ENCODE data around the gene CDH11. TPM values are rescaled to one million over a fixed set of nuclear protein-coding genes. Genes with fewer than 3 reads are reported as not detected.

The CDH11 gene
- polyA plus RNA-seq, 1 donor from 2014 or later, result 22.9 TPM

DNA sequence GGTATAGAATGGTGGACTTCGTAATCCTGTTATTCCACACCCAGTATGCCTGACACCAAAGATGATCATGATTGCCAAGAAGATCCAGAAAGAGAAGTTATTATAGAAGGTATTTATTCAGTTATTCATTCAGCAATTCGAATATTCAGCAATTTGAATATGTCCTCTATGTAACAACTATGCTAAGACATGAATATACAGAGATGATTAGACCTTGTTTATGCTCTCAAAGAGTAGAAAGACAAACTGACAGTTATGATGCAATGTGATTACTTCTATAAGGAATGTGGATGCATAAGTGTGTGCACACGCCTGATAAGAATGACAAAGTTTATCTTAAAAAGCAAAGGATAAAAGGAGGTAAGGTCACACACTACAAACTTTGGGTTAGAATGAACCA is 218.1 kb downstream of the CDH11 start:
- Histone ChIP-seq H3K9ac (ENCODE audit: low read length) (no peak overlapping the region), H3K9me3 (ENCODE audit: low read length) (no peaks in the 10 kb centered on the region), H3K4me2 (ENCODE audit: low read length) (no peak overlapping the region), H3K27ac (ENCODE audit: low read length) (no peak overlapping the region), H3K9me2 (ENCODE audit: insufficient read depth, low read length) (no peaks in the 10 kb centered on the region), H3K79me2 (replicated peaks; ENCODE audit: insufficient read depth, low read length) (no peaks in the 10 kb centered on the region), H2AFZ (ENCODE audit: low read depth, low read length) (no peak overlapping the region), H3K4me3 (ENCODE audit: low read length) (no peak overlapping the region), H3K27me3 (ENCODE audit: insufficient read depth, low read depth, low read length) (no peaks in the 10 kb centered on the region), H4K20me1 (ENCODE audit: insufficient read depth) (no peaks in the 10 kb centered on the region), H3F3A (ENCODE audit: insufficient read depth, low read length, poor library complexity, severe bottlenecking) (no peaks in the 10 kb centered on the region), H3K36me3 (ENCODE audit: insufficient read depth, low read length) (no peaks in the 10 kb centered on the region)
- no peak for TF ChIP-seq MXI1 (conservative IDR thresholded peaks at IDR 0.05; ENCODE audit: poor library complexity, severe bottlenecking)

DNA sequence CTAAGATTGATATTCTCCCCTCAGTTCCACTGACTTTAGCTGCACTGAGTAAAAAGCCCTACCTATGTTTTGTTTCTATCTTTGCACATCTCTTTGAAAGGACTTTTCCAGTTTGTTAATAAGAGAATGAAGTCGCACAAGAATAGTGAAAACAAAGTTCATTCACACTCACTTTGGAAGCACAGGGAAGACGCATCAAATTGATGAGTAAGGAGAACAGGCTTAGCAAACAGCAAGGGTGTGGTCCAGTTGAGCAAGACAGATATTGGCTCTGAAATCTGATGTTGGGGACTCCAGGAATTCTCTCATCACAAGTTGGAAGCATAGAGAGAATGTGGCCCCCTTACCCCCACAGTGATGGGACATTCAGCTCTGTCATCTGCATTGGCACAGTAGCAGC is 221.3 kb downstream of the CDH11 start:
- H3K4me3 ChIP-seq (ENCODE audit: low read length), result no peak overlapping the region
- H2AFZ ChIP-seq (ENCODE audit: low read depth, low read length), result no peak overlapping the region
- H3K9ac ChIP-seq (ENCODE audit: low read length), result no peak overlapping the region
- no peaks in the 10 kb centered on the region for H3K36me3 ChIP-seq (ENCODE audit: insufficient read depth, low read length)
- H3F3A ChIP-seq (ENCODE audit: insufficient read depth, low read length, poor library complexity, severe bottlenecking), result no peaks in the 10 kb centered on the region
- H3K9me3 ChIP-seq (ENCODE audit: low read length), result no peaks in the 10 kb centered on the region
- no peaks in the 10 kb centered on the region for H4K20me1 ChIP-seq (ENCODE audit: insufficient read depth)
- H3K79me2 ChIP-seq (replicated peaks; ENCODE audit: insufficient read depth, low read length), result no peaks in the 10 kb centered on the region
- H3K9me2 ChIP-seq (ENCODE audit: insufficient read depth, low read length), result no peaks in the 10 kb centered on the region
- TF ChIP-seq SMC3 (conservative IDR thresholded peaks at IDR 0.05; ENCODE audit: poor library complexity) (no peak), EP300 (conservative IDR thresholded peaks at IDR 0.05; ENCODE audit: poor library complexity, severe bottlenecking) (no peak), MXI1 (conservative IDR thresholded peaks at IDR 0.05; ENCODE audit: poor library complexity, severe bottlenecking) (no peak), EZH2 (IDR thresholded peaks at IDR 0.05; ENCODE audit: borderline replicate concordance, insufficient read depth, low read length, poor library complexity, severe bottlenecking) (no peak), POLR2AphosphoS5 (IDR thresholded peaks at IDR 0.05) (no peak), TAF1 (IDR thresholded peaks at IDR 0.05; ENCODE audit: low read depth) (no peak), RAD21 (conservative IDR thresholded peaks at IDR 0.05) (no peak)
- TF ChIP-seq, protein P1, sequence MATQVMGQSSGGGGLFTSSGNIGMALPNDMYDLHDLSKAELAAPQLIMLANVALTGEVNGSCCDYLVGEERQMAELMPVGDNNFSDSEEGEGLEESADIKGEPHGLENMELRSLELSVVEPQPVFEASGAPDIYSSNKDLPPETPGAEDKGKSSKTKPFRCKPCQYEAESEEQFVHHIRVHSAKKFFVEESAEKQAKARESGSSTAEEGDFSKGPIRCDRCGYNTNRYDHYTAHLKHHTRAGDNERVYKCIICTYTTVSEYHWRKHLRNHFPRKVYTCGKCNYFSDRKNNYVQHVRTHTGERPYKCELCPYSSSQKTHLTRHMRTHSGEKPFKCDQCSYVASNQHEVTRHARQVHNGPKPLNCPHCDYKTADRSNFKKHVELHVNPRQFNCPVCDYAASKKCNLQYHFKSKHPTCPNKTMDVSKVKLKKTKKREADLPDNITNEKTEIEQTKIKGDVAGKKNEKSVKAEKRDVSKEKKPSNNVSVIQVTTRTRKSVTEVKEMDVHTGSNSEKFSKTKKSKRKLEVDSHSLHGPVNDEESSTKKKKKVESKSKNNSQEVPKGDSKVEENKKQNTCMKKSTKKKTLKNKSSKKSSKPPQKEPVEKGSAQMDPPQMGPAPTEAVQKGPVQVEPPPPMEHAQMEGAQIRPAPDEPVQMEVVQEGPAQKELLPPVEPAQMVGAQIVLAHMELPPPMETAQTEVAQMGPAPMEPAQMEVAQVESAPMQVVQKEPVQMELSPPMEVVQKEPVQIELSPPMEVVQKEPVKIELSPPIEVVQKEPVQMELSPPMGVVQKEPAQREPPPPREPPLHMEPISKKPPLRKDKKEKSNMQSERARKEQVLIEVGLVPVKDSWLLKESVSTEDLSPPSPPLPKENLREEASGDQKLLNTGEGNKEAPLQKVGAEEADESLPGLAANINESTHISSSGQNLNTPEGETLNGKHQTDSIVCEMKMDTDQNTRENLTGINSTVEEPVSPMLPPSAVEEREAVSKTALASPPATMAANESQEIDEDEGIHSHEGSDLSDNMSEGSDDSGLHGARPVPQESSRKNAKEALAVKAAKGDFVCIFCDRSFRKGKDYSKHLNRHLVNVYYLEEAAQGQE (IDR thresholded peaks at IDR 0.05; ENCODE audit: borderline replicate concordance), result no peak
- TF ChIP-seq, protein P2, sequence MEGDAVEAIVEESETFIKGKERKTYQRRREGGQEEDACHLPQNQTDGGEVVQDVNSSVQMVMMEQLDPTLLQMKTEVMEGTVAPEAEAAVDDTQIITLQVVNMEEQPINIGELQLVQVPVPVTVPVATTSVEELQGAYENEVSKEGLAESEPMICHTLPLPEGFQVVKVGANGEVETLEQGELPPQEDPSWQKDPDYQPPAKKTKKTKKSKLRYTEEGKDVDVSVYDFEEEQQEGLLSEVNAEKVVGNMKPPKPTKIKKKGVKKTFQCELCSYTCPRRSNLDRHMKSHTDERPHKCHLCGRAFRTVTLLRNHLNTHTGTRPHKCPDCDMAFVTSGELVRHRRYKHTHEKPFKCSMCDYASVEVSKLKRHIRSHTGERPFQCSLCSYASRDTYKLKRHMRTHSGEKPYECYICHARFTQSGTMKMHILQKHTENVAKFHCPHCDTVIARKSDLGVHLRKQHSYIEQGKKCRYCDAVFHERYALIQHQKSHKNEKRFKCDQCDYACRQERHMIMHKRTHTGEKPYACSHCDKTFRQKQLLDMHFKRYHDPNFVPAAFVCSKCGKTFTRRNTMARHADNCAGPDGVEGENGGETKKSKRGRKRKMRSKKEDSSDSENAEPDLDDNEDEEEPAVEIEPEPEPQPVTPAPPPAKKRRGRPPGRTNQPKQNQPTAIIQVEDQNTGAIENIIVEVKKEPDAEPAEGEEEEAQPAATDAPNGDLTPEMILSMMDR (IDR thresholded peaks at IDR 0.05; ENCODE audit: poor library complexity, severe bottlenecking), result no peak
- no peak overlapping the region for H3K4me2 ChIP-seq (ENCODE audit: low read length)
- H3K27ac ChIP-seq (ENCODE audit: low read length), result no peak overlapping the region
- H3K27me3 ChIP-seq (ENCODE audit: insufficient read depth, low read depth, low read length), result no peaks in the 10 kb centered on the region

DNA sequence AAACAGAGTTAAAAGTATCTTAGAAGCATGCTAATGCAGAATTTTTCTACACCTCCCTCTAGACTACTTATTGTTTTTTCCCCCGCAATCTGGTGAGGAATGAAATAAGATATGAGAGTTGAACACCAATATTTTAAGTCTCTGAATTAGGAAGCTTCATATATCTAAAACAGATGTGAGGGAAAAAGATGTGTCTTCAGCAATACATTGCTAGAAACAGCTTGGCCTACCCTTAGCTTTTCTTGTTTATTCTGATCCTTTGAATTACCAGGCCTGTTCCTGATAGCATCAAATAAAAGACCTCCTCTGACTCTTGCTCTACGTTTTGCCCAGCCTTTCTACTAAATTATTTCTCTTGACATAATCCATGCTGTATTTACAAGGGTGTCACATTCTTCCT is 221.8 kb downstream of the CDH11 start:
- Histone ChIP-seq H3K36me3 (ENCODE audit: insufficient read depth, low read length) (no peaks in the 10 kb centered on the region), H3K9me2 (ENCODE audit: insufficient read depth, low read length) (no peaks in the 10 kb centered on the region), H3K27me3 (ENCODE audit: insufficient read depth, low read depth, low read length) (no peaks in the 10 kb centered on the region), H3K27ac (ENCODE audit: low read length) (no peak overlapping the region), H3K4me3 (ENCODE audit: low read length) (no peak overlapping the region), H3K79me2 (replicated peaks; ENCODE audit: insufficient read depth, low read length) (no peaks in the 10 kb centered on the region), H3K9me3 (ENCODE audit: low read length) (no peaks in the 10 kb centered on the region), H3K9ac (ENCODE audit: low read length) (no peak overlapping the region), H4K20me1 (ENCODE audit: insufficient read depth) (no peaks in the 10 kb centered on the region), H3F3A (ENCODE audit: insufficient read depth, low read length, poor library complexity, severe bottlenecking) (no peaks in the 10 kb centered on the region), H3K4me2 (ENCODE audit: low read length) (no peak overlapping the region), H2AFZ (ENCODE audit: low read depth, low read length) (no peak overlapping the region)
- no peak for TF ChIP-seq POLR2AphosphoS5 (IDR thresholded peaks at IDR 0.05)
- TF ChIP-seq MXI1 (conservative IDR thresholded peaks at IDR 0.05; ENCODE audit: poor library complexity, severe bottlenecking), result no peak
- no peak for TF ChIP-seq SMC3 (conservative IDR thresholded peaks at IDR 0.05; ENCODE audit: poor library complexity)
- no peak for TF ChIP-seq EP300 (conservative IDR thresholded peaks at IDR 0.05; ENCODE audit: poor library complexity, severe bottlenecking)
- TF ChIP-seq, protein P2 (IDR thresholded peaks at IDR 0.05; ENCODE audit: poor library complexity, severe bottlenecking), result no peak
- TF ChIP-seq TAF1 (IDR thresholded peaks at IDR 0.05; ENCODE audit: low read depth), result no peak
- no peak for TF ChIP-seq RAD21 (conservative IDR thresholded peaks at IDR 0.05)
- TF ChIP-seq EZH2 (IDR thresholded peaks at IDR 0.05; ENCODE audit: borderline replicate concordance, insufficient read depth, low read length, poor library complexity, severe bottlenecking), result no peak
- TF ChIP-seq, protein P1 (IDR thresholded peaks at IDR 0.05; ENCODE audit: borderline replicate concordance), result no peak
